ENCODE data around the gene CALM1.

CALM1 gene

DNA sequence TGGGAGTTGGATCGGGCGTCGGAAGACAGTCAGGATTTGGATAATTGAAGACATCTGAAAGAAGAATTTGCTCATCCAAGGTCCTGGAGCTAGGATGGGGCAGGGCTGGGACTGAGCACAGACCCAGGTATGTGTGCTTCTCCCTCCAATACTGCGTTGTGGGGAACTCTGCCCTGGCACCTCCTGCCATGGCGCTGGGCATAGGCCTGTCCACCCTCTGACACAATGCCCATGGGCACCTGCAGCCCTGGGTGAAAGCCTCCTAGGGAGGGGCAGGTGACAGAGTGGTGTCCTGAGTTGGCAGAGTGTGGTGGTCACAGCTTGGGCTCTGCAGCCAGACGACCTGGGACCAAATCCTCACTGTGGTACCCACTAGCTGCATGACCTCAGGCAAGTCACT, 53.3 kb downstream of the CALM1 start:
- Histone ChIP-seq H3K9me2 (replicated peaks; ENCODE audit: low read depth, low read length) (no peaks in the 10 kb centered on the region), H2AFZ (ENCODE audit: low read length) (no peak overlapping the region), H3F3A (ENCODE audit: low read depth) (no peaks in the 10 kb centered on the region), H3K36me3 (ENCODE audit: insufficient read depth, low read length) (no peaks in the 10 kb centered on the region), H3K79me2 (ENCODE audit: insufficient read depth, low read length) (no peaks in the 10 kb centered on the region), H3K27me3 (ENCODE audit: insufficient read depth, low read length, poor library complexity, severe bottlenecking) (no peaks in the 10 kb centered on the region), H3K9me3 (ENCODE audit: insufficient read depth, low read depth, low read length) (no peaks in the 10 kb centered on the region), H3K4me3 (ENCODE audit: low read length, poor library complexity, severe bottlenecking) (no peak overlapping the region), H3K9ac (ENCODE audit: low read depth, low read length, poor library complexity, severe bottlenecking) (no peak overlapping the region), H3K4me2 (ENCODE audit: low read depth, low read length, poor library complexity, severe bottlenecking) (no peak overlapping the region), H3K4me1 (ENCODE audit: insufficient read depth, low read length, poor library complexity, severe bottlenecking) (no peaks in the 10 kb centered on the region), H4K20me1 (ENCODE audit: insufficient read depth, low read length, poor library complexity, severe bottlenecking) (no peaks in the 10 kb centered on the region)
- no peak for TF ChIP-seq EZH2phosphoT487 (IDR thresholded peaks at IDR 0.05; ENCODE audit: borderline replicate concordance)
- TF ChIP-seq, protein P1, sequence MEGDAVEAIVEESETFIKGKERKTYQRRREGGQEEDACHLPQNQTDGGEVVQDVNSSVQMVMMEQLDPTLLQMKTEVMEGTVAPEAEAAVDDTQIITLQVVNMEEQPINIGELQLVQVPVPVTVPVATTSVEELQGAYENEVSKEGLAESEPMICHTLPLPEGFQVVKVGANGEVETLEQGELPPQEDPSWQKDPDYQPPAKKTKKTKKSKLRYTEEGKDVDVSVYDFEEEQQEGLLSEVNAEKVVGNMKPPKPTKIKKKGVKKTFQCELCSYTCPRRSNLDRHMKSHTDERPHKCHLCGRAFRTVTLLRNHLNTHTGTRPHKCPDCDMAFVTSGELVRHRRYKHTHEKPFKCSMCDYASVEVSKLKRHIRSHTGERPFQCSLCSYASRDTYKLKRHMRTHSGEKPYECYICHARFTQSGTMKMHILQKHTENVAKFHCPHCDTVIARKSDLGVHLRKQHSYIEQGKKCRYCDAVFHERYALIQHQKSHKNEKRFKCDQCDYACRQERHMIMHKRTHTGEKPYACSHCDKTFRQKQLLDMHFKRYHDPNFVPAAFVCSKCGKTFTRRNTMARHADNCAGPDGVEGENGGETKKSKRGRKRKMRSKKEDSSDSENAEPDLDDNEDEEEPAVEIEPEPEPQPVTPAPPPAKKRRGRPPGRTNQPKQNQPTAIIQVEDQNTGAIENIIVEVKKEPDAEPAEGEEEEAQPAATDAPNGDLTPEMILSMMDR (conservative IDR thresholded peaks at IDR 0.05; ENCODE audit: low read length): no peak

DNA sequence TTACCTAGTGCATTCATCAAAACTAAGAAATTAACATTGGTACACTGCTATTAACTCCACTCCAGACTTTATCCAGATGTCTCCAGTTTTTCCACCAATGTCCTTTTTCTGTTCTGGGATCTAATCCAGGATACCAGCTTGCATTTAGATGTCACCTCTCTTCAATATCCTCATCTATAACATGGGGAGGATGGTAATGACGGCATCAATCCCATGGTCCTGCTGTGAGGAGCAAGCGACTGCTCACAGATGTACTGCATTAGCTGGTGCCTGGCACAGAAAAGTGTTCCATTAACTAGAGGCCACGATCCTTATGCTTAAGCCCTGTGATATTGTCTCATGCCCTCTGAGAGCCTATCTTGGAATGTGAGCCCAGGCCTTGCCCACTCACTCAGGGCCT, 53.8 kb downstream of the CALM1 start:
- Histone ChIP-seq H3K36me3 (ENCODE audit: insufficient read depth, low read length) (no peaks in the 10 kb centered on the region), H3K4me3 (ENCODE audit: low read length, poor library complexity, severe bottlenecking) (no peak overlapping the region), H3K4me1 (ENCODE audit: insufficient read depth, low read length, poor library complexity, severe bottlenecking) (no peaks in the 10 kb centered on the region), H3K9me2 (replicated peaks; ENCODE audit: low read depth, low read length) (no peaks in the 10 kb centered on the region), H3K4me2 (ENCODE audit: low read depth, low read length, poor library complexity, severe bottlenecking) (no peak overlapping the region), H3K79me2 (ENCODE audit: insufficient read depth, low read length) (no peaks in the 10 kb centered on the region), H4K20me1 (ENCODE audit: insufficient read depth, low read length, poor library complexity, severe bottlenecking) (no peaks in the 10 kb centered on the region), H3K27me3 (ENCODE audit: insufficient read depth, low read length, poor library complexity, severe bottlenecking) (no peaks in the 10 kb centered on the region), H2AFZ (ENCODE audit: low read length) (no peak overlapping the region), H3F3A (ENCODE audit: low read depth) (no peaks in the 10 kb centered on the region), H3K9me3 (ENCODE audit: insufficient read depth, low read depth, low read length) (no peaks in the 10 kb centered on the region), H3K9ac (ENCODE audit: low read depth, low read length, poor library complexity, severe bottlenecking) (no peak overlapping the region)
- TF ChIP-seq, protein P1 (conservative IDR thresholded peaks at IDR 0.05; ENCODE audit: low read length): no peak
- no peak for TF ChIP-seq EZH2phosphoT487 (IDR thresholded peaks at IDR 0.05; ENCODE audit: borderline replicate concordance)

DNA sequence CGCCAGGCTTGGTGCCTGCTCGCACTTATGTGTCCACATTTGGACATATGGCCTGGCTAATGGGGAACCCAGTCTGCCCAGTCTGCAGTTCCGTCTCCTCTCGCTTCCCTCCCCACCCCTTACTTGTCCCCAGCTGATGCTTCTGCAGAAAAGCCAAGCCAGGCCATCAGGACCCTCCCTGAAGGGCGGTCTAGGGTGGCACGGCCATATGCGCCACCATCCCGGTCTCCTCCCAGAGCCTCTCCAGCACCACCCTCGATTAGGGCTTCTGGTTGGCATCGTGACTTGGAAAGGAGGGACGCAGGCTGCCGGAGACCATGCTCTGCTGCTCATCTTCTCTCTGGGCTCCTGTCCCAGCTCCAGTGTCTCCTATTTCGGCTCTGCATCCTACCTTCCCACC, 54.6 kb downstream of the CALM1 start:
- TF ChIP-seq EZH2phosphoT487 (IDR thresholded peaks at IDR 0.05; ENCODE audit: borderline replicate concordance): no peak
- TF ChIP-seq, protein P1 (conservative IDR thresholded peaks at IDR 0.05; ENCODE audit: low read length): no peak
- H3F3A ChIP-seq (ENCODE audit: low read depth): no peaks in the 10 kb centered on the region
- H3K9ac ChIP-seq (ENCODE audit: low read depth, low read length, poor library complexity, severe bottlenecking): no peak overlapping the region

More for the DNA sequence above, 54.6 kb downstream of the CALM1 start:
- Histone ChIP-seq H3K79me2 (ENCODE audit: insufficient read depth, low read length) (no peaks in the 10 kb centered on the region), H4K20me1 (ENCODE audit: insufficient read depth, low read length, poor library complexity, severe bottlenecking) (no peaks in the 10 kb centered on the region), H2AFZ (ENCODE audit: low read length) (no peak overlapping the region), H3K4me2 (ENCODE audit: low read depth, low read length, poor library complexity, severe bottlenecking) (no peak overlapping the region), H3K36me3 (ENCODE audit: insufficient read depth, low read length) (no peaks in the 10 kb centered on the region), H3K9me3 (ENCODE audit: insufficient read depth, low read depth, low read length) (no peaks in the 10 kb centered on the region), H3K27me3 (ENCODE audit: insufficient read depth, low read length, poor library complexity, severe bottlenecking) (no peaks in the 10 kb centered on the region), H3K4me1 (ENCODE audit: insufficient read depth, low read length, poor library complexity, severe bottlenecking) (no peaks in the 10 kb centered on the region), H3K9me2 (replicated peaks; ENCODE audit: low read depth, low read length) (no peaks in the 10 kb centered on the region), H3K4me3 (ENCODE audit: low read length, poor library complexity, severe bottlenecking) (no peak overlapping the region)
